Chondrocyte (in vitro differentiated cells): Measurements from ENCODE around the gene B3GALT6. TPM values are rescaled to one million over a fixed set of nuclear protein-coding genes. Genes with fewer than 3 reads are reported as not detected.
A peak's percentile ranks its signal among the peaks of the same experiment; 100 is the strongest.

Experiments used
- DNase-seq: peaks from one replicate; pipeline ENCODE4 v3.0.0; 2021; ENCODE audit warnings: mixed read lengths, low spot score
- H3K27ac Mint-ChIP-seq: one replicate; pipeline ENCODE4 v1.8.0; 2021; ENCODE audit warnings: mild to moderate bottlenecking, moderate library complexity, mixed read lengths; ENCODE audit not compliant: unreplicated experiment
- H3K27me3 Mint-ChIP-seq: 2 replicates; pipeline ENCODE4 v1.8.0; 2021; ENCODE audit warnings: low read depth, mixed read lengths
- H3K36me3 Mint-ChIP-seq: 2 replicates; pipeline ENCODE4 v1.8.0; 2021; ENCODE audit warnings: low read depth, mixed read lengths
- H3K4me1 Mint-ChIP-seq: 2 replicates; pipeline ENCODE4 v1.8.0; 2021; ENCODE audit warnings: low read depth, mild to moderate bottlenecking, mixed read lengths
- H3K4me3 Mint-ChIP-seq: one replicate; pipeline ENCODE4 v1.8.0; 2021; ENCODE audit warnings: mild to moderate bottlenecking, moderate library complexity, mixed read lengths; ENCODE audit not compliant: unreplicated experiment
- H3K9me3 Mint-ChIP-seq: 2 replicates; pipeline ENCODE4 v1.8.0; 2021; ENCODE audit warnings: low read depth, mixed read lengths
- total RNA-seq: library from RNA; stranded (reverse); gene quantifications from 3 replicates; pipeline ENCODE4 v1.2.1, GENCODE V29; 2021
- TF ChIP-seq, protein P1 (sequence below): fragments of 200-600 bp; sonication (generic); IDR thresholded peaks from 2 replicates; pipeline ENCODE4 v1.5.0; 2021; ENCODE audit warnings: antibody characterized with exemption, mild to moderate bottlenecking, moderate library complexity

The B3GALT6 gene
- total RNA-seq, 1 donor from 2014 or later = 39.6 TPM

DNA sequence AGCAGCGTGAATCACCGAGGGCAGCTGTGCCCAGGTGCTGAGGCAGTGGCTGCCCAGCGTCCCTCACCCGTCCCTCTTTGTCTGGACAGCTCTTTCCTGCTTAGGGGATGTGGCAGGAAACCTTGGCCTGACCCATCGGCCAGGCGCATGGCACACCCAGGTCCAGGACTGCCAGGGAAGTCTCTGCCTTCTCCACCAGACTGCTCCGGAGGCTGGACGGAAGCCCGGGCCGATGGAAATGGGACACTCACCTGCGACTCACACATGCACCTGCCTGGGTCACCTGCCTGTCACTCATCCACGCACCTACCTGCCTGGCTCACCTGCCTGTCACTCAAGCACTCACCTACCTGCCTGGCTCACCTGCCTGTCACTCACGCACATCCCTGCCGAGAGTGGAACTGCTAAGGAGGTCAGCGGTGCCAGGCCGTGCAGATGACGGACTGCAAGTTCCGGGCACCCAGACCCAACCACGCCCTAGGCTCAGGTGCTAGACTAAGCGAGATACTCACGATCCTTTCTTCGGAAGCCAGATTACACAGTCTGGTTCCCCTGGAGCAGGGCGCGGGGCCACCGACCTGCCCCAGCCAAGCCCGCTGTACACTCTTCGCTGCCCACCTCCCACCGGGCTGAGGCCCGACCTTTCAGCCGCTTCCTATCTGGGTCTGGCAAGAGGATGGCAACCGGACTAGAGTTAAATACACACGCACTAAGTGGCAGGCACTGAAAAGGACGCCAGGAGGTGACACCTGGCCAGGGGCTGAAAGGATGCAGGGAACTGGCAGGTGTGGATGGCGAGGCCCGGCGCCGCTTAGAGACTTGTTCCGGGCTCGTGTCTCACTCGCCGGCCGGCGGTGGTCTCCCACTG, 40.5 kb downstream of the B3GALT6 start:
- H3K27me3 Mint-ChIP-seq = no peaks in the 10 kb centered on the region
- H3K36me3 Mint-ChIP-seq = no peaks in the 10 kb centered on the region
- DNase-seq = no peak
- H3K4me1 Mint-ChIP-seq = peaks cover 41% of the 10 kb centered on the region
- TF ChIP-seq, protein P1, sequence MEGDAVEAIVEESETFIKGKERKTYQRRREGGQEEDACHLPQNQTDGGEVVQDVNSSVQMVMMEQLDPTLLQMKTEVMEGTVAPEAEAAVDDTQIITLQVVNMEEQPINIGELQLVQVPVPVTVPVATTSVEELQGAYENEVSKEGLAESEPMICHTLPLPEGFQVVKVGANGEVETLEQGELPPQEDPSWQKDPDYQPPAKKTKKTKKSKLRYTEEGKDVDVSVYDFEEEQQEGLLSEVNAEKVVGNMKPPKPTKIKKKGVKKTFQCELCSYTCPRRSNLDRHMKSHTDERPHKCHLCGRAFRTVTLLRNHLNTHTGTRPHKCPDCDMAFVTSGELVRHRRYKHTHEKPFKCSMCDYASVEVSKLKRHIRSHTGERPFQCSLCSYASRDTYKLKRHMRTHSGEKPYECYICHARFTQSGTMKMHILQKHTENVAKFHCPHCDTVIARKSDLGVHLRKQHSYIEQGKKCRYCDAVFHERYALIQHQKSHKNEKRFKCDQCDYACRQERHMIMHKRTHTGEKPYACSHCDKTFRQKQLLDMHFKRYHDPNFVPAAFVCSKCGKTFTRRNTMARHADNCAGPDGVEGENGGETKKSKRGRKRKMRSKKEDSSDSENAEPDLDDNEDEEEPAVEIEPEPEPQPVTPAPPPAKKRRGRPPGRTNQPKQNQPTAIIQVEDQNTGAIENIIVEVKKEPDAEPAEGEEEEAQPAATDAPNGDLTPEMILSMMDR = peak; percentile 10
- H3K27ac Mint-ChIP-seq = peak overlapping the region; percentile 93
- peak overlapping the region; percentile 87 for H3K4me3 Mint-ChIP-seq
- no peaks in the 10 kb centered on the region for H3K9me3 Mint-ChIP-seq

DNA sequence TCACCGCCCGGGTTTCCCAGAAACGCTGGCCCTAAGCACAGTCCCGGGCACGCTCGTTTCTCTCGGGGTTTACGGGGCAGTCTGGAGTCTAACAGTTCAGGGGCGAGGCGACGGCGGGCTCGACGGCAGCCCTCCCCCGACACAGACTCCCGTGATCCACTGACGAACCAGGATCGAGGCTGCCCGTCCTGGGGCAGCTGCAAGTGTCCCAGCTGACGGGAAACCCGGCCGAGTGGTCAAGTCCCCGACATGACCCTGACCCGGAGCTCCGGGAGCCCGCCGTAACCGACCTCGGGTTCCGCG, 41.1 kb downstream of the B3GALT6 start:
- peak overlapping the region; percentile 93 for H3K27ac Mint-ChIP-seq
- H3K4me1 Mint-ChIP-seq = peaks cover 41% of the 10 kb centered on the region
- TF ChIP-seq, protein P1 = no peak
- DNase-seq = no peak
- peak overlapping the region; percentile 87 for H3K4me3 Mint-ChIP-seq
- H3K27me3 Mint-ChIP-seq = no peaks in the 10 kb centered on the region
- no peaks in the 10 kb centered on the region for H3K36me3 Mint-ChIP-seq
- no peaks in the 10 kb centered on the region for H3K9me3 Mint-ChIP-seq

DNA sequence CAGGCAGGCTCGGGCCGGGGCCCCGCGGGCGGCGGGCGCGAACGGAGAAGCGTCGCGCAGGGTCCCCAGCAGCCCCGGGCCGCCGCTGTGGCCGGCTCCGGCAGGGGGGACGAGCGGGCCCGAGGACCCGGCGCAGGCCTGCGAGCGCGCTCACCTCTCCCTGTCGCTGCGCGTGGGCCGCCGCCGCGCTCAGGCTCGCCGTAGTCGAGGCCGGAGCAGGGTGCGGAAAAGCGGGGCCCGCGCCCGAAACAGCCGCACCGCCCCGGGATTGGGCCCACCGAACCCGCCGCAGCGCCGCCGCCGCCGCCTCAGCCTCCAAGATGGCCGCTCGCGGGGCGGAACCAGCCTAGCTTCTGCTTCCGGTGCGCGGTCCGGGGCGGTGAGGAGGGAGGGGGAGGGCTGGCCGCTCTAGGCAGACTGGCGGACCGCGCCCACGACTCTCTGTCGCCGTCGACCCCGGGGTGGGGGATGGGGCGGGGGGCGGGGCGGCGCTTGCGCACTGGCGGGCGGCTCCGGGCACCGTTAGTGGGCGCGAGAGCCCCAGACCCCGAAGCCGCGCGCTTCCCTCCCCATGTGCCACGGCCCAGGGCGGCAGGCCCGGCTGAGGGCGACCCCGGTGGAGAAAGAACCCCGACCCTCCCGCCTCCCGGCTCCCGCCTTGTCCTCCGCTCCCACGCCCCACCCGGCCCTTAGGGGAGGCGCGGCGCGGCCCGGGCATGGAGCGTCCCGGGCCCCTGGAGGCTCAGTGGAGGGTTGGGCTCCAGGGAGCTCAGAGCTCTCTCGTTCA, 41.7 kb downstream of the B3GALT6 start, which contains the start of gene UBE2J2:
UBE2J2 (minus strand) TSS at position 343 of the 787 bp plus-strand sequence. CDS start 5,862 bp downstream, outside the sequence.
- Mint-ChIP-seq H3K9me3 (no peaks in the 10 kb centered on the region), H3K4me3 (peak within 1 kb of the TSS; percentile 87), H3K27me3 (no peaks in the 10 kb centered on the region), H3K4me1 (peaks cover 41% of the 10 kb centered on the region), H3K36me3 (no peaks in the 10 kb centered on the region), H3K27ac (peak within 1 kb of the TSS; percentile 93)
- TF ChIP-seq, protein P1 = peak; percentile 45
- DNase-seq = peak; percentile 97

DNA sequence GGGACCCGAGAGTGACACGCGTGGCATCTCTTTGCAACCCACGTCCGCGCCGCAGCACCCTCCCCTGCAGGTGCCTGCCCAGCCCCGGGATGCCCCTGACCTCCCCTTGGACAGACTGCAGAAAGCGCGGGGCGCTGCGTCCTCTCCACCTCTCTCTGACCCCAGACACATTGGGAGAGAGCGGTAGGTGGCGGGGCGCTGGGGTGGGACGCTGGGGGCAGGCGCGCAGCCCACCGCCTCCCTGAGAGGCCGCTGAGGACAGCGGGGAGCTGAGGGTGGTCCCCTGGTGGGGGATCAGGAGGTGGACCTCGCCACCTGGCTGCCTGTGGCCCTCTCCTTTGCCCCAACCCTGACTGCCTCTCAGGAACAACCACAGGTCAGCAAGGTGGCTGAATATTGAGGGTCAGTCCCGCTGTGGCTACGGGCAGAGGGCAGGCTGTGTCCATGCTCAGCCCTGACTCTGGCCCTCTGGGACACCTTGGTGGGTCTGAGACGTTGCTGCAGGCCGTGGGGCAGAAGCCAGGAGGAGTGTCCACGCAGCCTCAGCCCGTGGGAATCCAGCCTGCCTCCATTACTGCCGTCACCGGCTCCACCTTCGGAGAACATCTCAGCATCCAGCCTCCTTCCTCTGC, 42.4 kb downstream of the B3GALT6 start:
- TF ChIP-seq, protein P1 = no peak
- Mint-ChIP-seq H3K27ac (no peak overlapping the region), H3K4me1 (peaks cover 41% of the 10 kb centered on the region), H3K4me3 (peak overlapping the region; percentile 67), H3K27me3 (no peaks in the 10 kb centered on the region), H3K9me3 (no peaks in the 10 kb centered on the region), H3K36me3 (no peaks in the 10 kb centered on the region)
- no peak for DNase-seq

DNA sequence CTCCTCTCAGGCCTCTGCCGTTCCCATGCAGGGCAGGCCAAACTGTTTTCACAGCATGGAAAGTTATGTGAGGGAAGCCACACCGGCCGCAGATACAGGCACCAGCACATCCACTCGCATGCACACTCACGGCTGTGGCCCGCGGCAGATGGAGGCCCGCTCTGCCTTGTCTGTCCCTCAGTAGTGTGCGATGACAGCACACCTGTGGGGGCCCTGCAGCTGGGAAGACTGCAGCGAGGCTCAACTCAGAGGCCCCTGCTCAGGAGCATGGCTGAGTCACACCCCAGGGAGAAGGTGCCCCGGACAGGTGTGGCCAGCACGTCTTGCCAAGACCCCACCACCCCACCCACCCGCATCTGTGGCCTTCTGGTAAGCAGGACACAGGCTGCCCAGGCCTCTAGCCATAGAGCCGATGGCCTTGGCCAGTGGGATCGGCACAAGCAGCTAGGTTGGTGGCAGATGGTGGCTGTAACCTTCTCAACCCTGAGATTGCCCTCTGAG, 42.9 kb downstream of the B3GALT6 start:
- Mint-ChIP-seq H3K36me3 (no peaks in the 10 kb centered on the region), H3K27me3 (no peaks in the 10 kb centered on the region), H3K4me3 (peak overlapping the region; percentile 67), H3K9me3 (no peaks in the 10 kb centered on the region), H3K4me1 (peaks cover 38% of the 10 kb centered on the region), H3K27ac (no peak overlapping the region)
- no peak for DNase-seq
- TF ChIP-seq, protein P1 = no peak
